Stimulated activated CD4-positive, alpha-beta T cell treated with anti-CD3 and anti-CD28 coated beads, Interleukin-4, amount 100 ng/mL, for 1 hour (primary cell): Measurements from ENCODE around the gene KLRG1.

Source experiments
- DNase-seq: peaks from one replicate; pipeline ENCODE4 v3.0.0-alpha.2; 2020

KLRG1 gene

GRCh38 chr12:9043766-9044165 is 54.4 kb downstream of the KLRG1 start:
- DNase-seq, result no peak

GRCh38 chr12:9047105-9047504 is 57.8 kb downstream of the KLRG1 start:
- no peak for DNase-seq

GRCh38 chr12:9048930-9049329 is 59.6 kb downstream of the KLRG1 start:
- no peak for DNase-seq

GRCh38 chr12:9049520-9050133 is 60.3 kb downstream of the KLRG1 start:
- no peak for DNase-seq

GRCh38 chr12:9050521-9051157 is 61.3 kb downstream of the KLRG1 start:
- no peak for DNase-seq

GRCh38 chr12:9051158-9051550 is 61.8 kb downstream of the KLRG1 start:
- DNase-seq, result no peak

GRCh38 chr12:9052610-9053009 is 63.3 kb downstream of the KLRG1 start:
- no peak for DNase-seq
